ENCODE measurements around the gene ICAM4.
"Not testable (repeated sequence)": the region's sequence is repeated elsewhere in the genome, so short reads cannot be mapped to it uniquely, and the experiment has no call there.

Gene ICAM4

GRCh38 chr19:10286803-10287737 is at the start of gene ICAM4:
ICAM4 (plus strand) TSS chr19:10286955; CDS start chr19:10287013, 58 bp downstream.
- no peak for DNase-seq

- no peak for DNase-seq
Measured at GRCh38 chr19:10237702-10238101, 49.1 kb upstream of the ICAM4 start.

GRCh38 chr19:10238172-10238783 is 48.5 kb upstream of the ICAM4 start:
- DNase-seq, result peak; percentile 92

GRCh38 chr19:10241826-10242449 is 44.8 kb upstream of the ICAM4 start:
- DNase-seq, result not testable (repeated sequence)

- DNase-seq, result no peak
Measured at GRCh38 chr19:10243606-10244005, 43.1 kb upstream of the ICAM4 start.

- no peak for DNase-seq
Measured at GRCh38 chr19:10245189-10245939, 41.4 kb upstream of the ICAM4 start.

GRCh38 chr19:10246511-10246910 is 40.2 kb upstream of the ICAM4 start:
- DNase-seq, result no peak

GRCh38 chr19:10251792-10252694 is 34.7 kb upstream of the ICAM4 start, which contains the start of gene MRPL4:
MRPL4 (plus strand) TSS chr19:10252214; CDS start chr19:10252254, 40 bp downstream.
- peak; percentile 97 for DNase-seq

- no peak for DNase-seq
Measured at GRCh38 chr19:10252707-10253106, 34.0 kb upstream of the ICAM4 start.

- DNase-seq, result no peak
Measured at GRCh38 chr19:10254244-10254643, 32.5 kb upstream of the ICAM4 start.

GRCh38 chr19:10255358-10255757 is 31.4 kb upstream of the ICAM4 start:
- no peak for DNase-seq

- no peak for DNase-seq
Measured at GRCh38 chr19:10256551-10256950, 30.2 kb upstream of the ICAM4 start.

- DNase-seq, result no peak
Measured at GRCh38 chr19:10256970-10257615, 29.7 kb upstream of the ICAM4 start.

- no peak for DNase-seq
Measured at GRCh38 chr19:10258080-10258710, 28.6 kb upstream of the ICAM4 start.

- DNase-seq, result peak; percentile 74
Measured at GRCh38 chr19:10259162-10259905, 27.4 kb upstream of the ICAM4 start.

- no peak for DNase-seq
Measured at GRCh38 chr19:10260141-10260584, 26.6 kb upstream of the ICAM4 start.

GRCh38 chr19:10262771-10263170 is 24.0 kb upstream of the ICAM4 start:
- no peak for DNase-seq

GRCh38 chr19:10266706-10267105 is 20.0 kb upstream of the ICAM4 start:
- DNase-seq, result no peak

- no peak for DNase-seq
Measured at GRCh38 chr19:10268071-10268470, 18.7 kb upstream of the ICAM4 start.
